Measurements from ENCODE around the gene AHCYL1. TPM values are rescaled to one million over a fixed set of nuclear protein-coding genes. Genes with fewer than 3 reads are reported as not detected.

The AHCYL1 gene
- total RNA-seq, 1 experiment from 2014 or later = 89.0 TPM

- Histone ChIP-seq H2BK20ac (ENCODE audit: low read depth, low read length, poor library complexity, severe bottlenecking) (no peak overlapping the region), H2BK12ac (ENCODE audit: insufficient read length, low read depth, low read length) (peak overlapping the region; percentile 87), H2BK5ac (ENCODE audit: insufficient read length, low read length) (no peak overlapping the region), H2AFZ (ENCODE audit: low read length) (peak overlapping the region; percentile 66), H3K14ac (ENCODE audit: insufficient read depth, low read length) (no peak overlapping the region), H3K27ac (ENCODE audit: insufficient read length, low read depth, low read length) (no peak overlapping the region), H2BK15ac (ENCODE audit: low read depth, low read length) (no peak overlapping the region), H3K23me2 (ENCODE audit: insufficient read length, low read depth, low read length, poor library complexity, severe bottlenecking) (no peaks in the 10 kb centered on the region), H4K5ac (ENCODE audit: insufficient read length, low read depth, low read length) (peak overlapping the region; percentile 95), H3K23ac (ENCODE audit: insufficient read length, low read depth, low read length) (no peak overlapping the region), H3K4me1 (ENCODE audit: insufficient read depth, low read length) (peaks cover 2% of the 10 kb centered on the region; the same call in 1 of the 2 replicates), H3K4me2 (ENCODE audit: insufficient read depth, insufficient read length, low read length) (no peak overlapping the region), H3T11ph (ENCODE audit: low read length) (no peak overlapping the region), H2BK120ac (ENCODE audit: low read depth, low read length, poor library complexity, severe bottlenecking) (peak overlapping the region; percentile 38), H2AK5ac (ENCODE audit: insufficient read length, low read length) (no peak overlapping the region), H3K4ac (ENCODE audit: low read depth, low read length) (no peak overlapping the region), H4K20me1 (ENCODE audit: control insufficient read depth, insufficient read depth, insufficient read length) (no peaks in the 10 kb centered on the region), H4K8ac (replicated peaks; ENCODE audit: insufficient read length, low read depth, low read length) (no peak overlapping the region), H3K79me2 (ENCODE audit: insufficient read depth, low read length) (no peaks in the 10 kb centered on the region), H3K9me3 (ENCODE audit: control insufficient read depth, low read depth, low read length) (no peaks in the 10 kb centered on the region), H3K27me3 (ENCODE audit: insufficient read depth, low read length) (no peaks in the 10 kb centered on the region), H3K9ac (ENCODE audit: extremely low read depth, insufficient read length, low read length) (no peak overlapping the region), H4K91ac (ENCODE audit: insufficient read length, low read depth, low read length) (no peak overlapping the region), H3K79me1 (ENCODE audit: insufficient read depth, low read depth, low read length, poor library complexity, severe bottlenecking) (no peaks in the 10 kb centered on the region), H3K18ac (ENCODE audit: insufficient read length, low read depth, low read length) (peak overlapping the region; percentile 86), H3K56ac (ENCODE audit: insufficient read length, low read depth, low read length) (no peak overlapping the region)
- no peak overlapping the region for H3K27ac Mint-ChIP-seq
- no peaks in the 10 kb centered on the region for H3K9me3 Mint-ChIP-seq
- no CpG with 5 or more reads among the region's 10 CpGs for WGBS (ENCODE audit: extremely low coverage, insufficient read length, low lambda C conversion rate)
- peaks cover 6 to 7% of the 10 kb centered on the region in 2 experiments for H3K4me1 Mint-ChIP-seq
- peaks cover 9% of the 10 kb centered on the region for H3K27me3 Mint-ChIP-seq (ENCODE audit: low read depth)
- H3K36me3 Mint-ChIP-seq (ENCODE audit: insufficient read depth in 1 of 3, low read depth in 3 of 3) = no peaks in the 10 kb centered on the region
- no peak for DNase-seq
- TF ChIP-seq CTCF (conservative IDR thresholded peaks at IDR 0.05) = no peak
- no peak overlapping the region for H3K4me3 Mint-ChIP-seq
Measured at GRCh38 chr1:109947582-109948284, 36.8 kb upstream of the AHCYL1 start.

Data from H9 (cell line).